GM19099 (cell line): ENCODE measurements around the gene DLG2.

Source experiments
- POLR2A ChIP-seq: IDR thresholded peaks from 3 replicates; pipeline ENCODE4 v1.6.1; 2011; ENCODE audit warnings: low read depth; ENCODE audit not compliant: insufficient read length; ENCODE audit errors: extremely low read depth

The DLG2 gene

GRCh38 chr11:84310268-84310667 is 1316.9 kb downstream of the DLG2 start:
- no peak for TF ChIP-seq POLR2A

GRCh38 chr11:84300092-84300491 is 1327.1 kb downstream of the DLG2 start:
- TF ChIP-seq POLR2A, result no peak

- no peak for TF ChIP-seq POLR2A
These were observed 1329.6 kb downstream of the DLG2 start for GRCh38 chr11:84297570-84297969.

- no peak for TF ChIP-seq POLR2A
These were observed 1331.3 kb downstream of the DLG2 start for GRCh38 chr11:84295815-84296214.

- TF ChIP-seq POLR2A, result no peak
These were observed 1334.2 kb downstream of the DLG2 start for GRCh38 chr11:84292955-84293354.

- TF ChIP-seq POLR2A, result no peak
These were observed 1335.1 kb downstream of the DLG2 start for GRCh38 chr11:84292006-84292405.

- no peak for TF ChIP-seq POLR2A
These were observed 1336.5 kb downstream of the DLG2 start for GRCh38 chr11:84290647-84291046.

- no peak for TF ChIP-seq POLR2A
These were observed 1337.7 kb downstream of the DLG2 start for GRCh38 chr11:84289381-84289906.

GRCh38 chr11:84273541-84273940 is 1353.6 kb downstream of the DLG2 start:
- TF ChIP-seq POLR2A, result no peak

GRCh38 chr11:84270466-84270865 is 1356.7 kb downstream of the DLG2 start:
- no peak for TF ChIP-seq POLR2A

GRCh38 chr11:84264066-84264465 is 1363.1 kb downstream of the DLG2 start:
- TF ChIP-seq POLR2A, result no peak

- TF ChIP-seq POLR2A, result no peak
These were observed 1365.4 kb downstream of the DLG2 start for GRCh38 chr11:84261707-84262106.

GRCh38 chr11:84260862-84261261 is 1366.3 kb downstream of the DLG2 start:
- TF ChIP-seq POLR2A, result no peak

GRCh38 chr11:84256618-84257017 is 1370.5 kb downstream of the DLG2 start:
- no peak for TF ChIP-seq POLR2A

GRCh38 chr11:84255483-84255882 is 1371.7 kb downstream of the DLG2 start:
- TF ChIP-seq POLR2A, result no peak

- no peak for TF ChIP-seq POLR2A
These were observed 1376.1 kb downstream of the DLG2 start for GRCh38 chr11:84250834-84251613.
